Measurements from ENCODE around the gene CEP295NL.

Gene CEP295NL

DNA sequence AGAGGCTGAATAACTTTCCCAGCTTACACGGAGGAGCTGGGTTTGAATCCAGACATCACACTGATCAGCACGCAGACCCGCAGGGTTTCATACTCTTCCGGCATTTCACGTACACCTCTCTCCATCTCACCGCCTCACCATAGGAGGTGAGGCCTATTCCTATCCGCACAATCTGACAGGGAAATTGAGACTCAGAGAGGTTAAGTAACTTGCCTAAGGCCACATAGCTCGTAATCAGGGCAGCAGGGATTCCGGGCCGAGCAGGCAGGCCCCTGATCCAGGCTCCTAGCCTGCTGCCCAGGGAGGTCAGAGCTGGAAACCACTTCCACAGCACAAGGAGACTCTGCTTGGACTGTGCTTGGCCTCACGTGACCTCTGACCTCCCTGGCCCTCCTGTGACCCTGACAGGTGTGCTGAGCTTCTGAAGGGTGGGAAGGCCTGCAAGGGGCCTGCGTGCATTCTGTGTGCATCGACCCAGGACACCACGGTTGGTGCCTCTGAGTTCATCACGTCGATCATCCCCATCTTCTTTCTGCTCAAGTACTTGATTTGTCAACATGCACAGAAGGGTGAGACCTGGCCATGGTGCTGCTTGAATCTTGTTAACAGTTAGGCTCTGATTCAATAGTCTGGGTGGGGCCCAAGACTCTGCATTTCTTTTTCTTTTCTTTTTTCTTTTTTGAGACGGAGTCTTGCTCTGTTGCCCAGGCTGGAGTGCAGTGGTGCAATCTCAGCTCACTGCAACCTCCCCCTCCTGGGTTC lies 4.7 kb downstream of the CEP295NL start:
- no peak overlapping the region for H3K4me3 ChIP-seq (replicated peaks; ENCODE audit: low read depth, low read length)
- TF ChIP-seq, protein P1, sequence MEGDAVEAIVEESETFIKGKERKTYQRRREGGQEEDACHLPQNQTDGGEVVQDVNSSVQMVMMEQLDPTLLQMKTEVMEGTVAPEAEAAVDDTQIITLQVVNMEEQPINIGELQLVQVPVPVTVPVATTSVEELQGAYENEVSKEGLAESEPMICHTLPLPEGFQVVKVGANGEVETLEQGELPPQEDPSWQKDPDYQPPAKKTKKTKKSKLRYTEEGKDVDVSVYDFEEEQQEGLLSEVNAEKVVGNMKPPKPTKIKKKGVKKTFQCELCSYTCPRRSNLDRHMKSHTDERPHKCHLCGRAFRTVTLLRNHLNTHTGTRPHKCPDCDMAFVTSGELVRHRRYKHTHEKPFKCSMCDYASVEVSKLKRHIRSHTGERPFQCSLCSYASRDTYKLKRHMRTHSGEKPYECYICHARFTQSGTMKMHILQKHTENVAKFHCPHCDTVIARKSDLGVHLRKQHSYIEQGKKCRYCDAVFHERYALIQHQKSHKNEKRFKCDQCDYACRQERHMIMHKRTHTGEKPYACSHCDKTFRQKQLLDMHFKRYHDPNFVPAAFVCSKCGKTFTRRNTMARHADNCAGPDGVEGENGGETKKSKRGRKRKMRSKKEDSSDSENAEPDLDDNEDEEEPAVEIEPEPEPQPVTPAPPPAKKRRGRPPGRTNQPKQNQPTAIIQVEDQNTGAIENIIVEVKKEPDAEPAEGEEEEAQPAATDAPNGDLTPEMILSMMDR (IDR thresholded peaks at IDR 0.05; ENCODE audit: insufficient read depth, low read length, poor library complexity, severe bottlenecking): no peak
- no peaks in the 10 kb centered on the region for H3K36me3 ChIP-seq (ENCODE audit: control insufficient read depth, insufficient read depth, low read length)

DNA sequence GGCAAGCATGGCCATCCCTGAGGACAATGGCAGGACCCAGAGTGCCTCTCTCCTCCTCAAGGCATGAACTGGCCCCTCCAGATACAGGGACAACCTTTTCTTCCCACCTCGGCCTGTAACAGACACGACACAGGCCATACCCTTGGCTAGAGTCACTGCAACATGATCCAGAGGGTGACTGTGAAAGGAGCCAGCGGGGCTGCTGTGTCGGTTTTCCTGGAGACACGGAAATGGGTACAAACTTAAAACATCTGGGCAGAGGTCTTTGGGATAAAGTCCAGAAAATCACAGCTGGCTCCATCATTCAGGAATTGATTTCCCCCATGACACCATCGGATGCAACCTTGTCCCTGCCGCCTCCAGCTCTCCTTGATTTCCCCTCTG lies 5.3 kb downstream of the CEP295NL start:
- H3K27me3 ChIP-seq (replicated peaks; ENCODE audit: control insufficient read depth, insufficient read depth, low read length): peaks cover 2% of the 10 kb centered on the region
- H3K4me3 ChIP-seq (replicated peaks; ENCODE audit: low read depth, low read length): no peak overlapping the region
- TF ChIP-seq, protein P1 (IDR thresholded peaks at IDR 0.05; ENCODE audit: insufficient read depth, low read length, poor library complexity, severe bottlenecking): no peak
- no peak for DNase-seq (ENCODE audit: extremely low read depth, insufficient read length)
- H3K36me3 ChIP-seq (ENCODE audit: control insufficient read depth, insufficient read depth, low read length): no peaks in the 10 kb centered on the region

More for the DNA sequence above, 4.7 kb downstream of the CEP295NL start:
- H3K27me3 ChIP-seq (replicated peaks; ENCODE audit: control insufficient read depth, insufficient read depth, low read length): peaks cover 2% of the 10 kb centered on the region
- no peak for DNase-seq (ENCODE audit: extremely low read depth, insufficient read length)

- H3K36me3 ChIP-seq (ENCODE audit: control insufficient read depth, insufficient read depth, low read length): no peaks in the 10 kb centered on the region
- TF ChIP-seq, protein P1 (IDR thresholded peaks at IDR 0.05; ENCODE audit: insufficient read depth, low read length, poor library complexity, severe bottlenecking): no peak
- no peak for DNase-seq (ENCODE audit: extremely low read depth, insufficient read length)
- peaks cover 2% of the 10 kb centered on the region for H3K27me3 ChIP-seq (replicated peaks; ENCODE audit: control insufficient read depth, insufficient read depth, low read length)
- no peak overlapping the region for H3K4me3 ChIP-seq (replicated peaks; ENCODE audit: low read depth, low read length)
Observed at GRCh38 chr17:78896834-78897663, 6.0 kb downstream of the CEP295NL start.

DNA sequence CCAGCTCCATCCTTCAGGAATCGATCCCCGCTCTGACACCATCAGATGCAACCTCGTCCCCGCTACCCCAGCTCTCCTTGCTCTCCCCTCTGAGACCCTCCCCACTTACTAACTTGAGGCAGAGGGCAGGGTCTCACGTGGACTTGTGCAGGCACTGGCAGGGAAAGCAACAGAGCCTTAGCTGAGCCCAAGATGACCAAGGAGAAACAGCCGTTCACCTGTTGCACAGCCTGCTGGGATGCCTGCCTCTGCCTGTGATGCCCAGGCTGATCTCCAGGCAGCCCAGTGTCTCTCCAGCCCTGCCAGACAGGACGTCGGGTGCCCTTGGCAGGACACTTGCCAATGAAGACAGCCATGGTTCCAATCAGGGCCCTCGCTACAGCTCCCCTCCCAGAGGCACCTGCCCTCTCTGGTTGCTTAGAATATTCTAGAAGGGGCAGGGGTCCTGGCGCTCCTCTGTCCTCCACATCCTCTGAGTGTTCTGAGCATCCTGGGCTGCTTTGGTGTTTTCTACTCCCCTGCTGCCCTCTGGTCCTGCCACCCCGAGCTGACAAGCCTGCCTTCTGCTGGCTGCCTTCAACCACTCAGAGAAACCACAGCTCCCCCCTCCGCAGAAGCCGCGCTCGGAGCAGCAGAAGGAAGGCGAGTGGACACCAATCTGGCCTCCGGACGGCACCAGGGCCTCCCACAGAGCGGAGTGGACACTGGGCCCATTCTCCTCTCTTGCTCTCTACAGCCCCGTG lies 6.7 kb downstream of the CEP295NL start:
- no peaks in the 10 kb centered on the region for H3K36me3 ChIP-seq (ENCODE audit: control insufficient read depth, insufficient read depth, low read length)
- TF ChIP-seq, protein P1 (IDR thresholded peaks at IDR 0.05; ENCODE audit: insufficient read depth, low read length, poor library complexity, severe bottlenecking): no peak
- H3K4me3 ChIP-seq (replicated peaks; ENCODE audit: low read depth, low read length): no peak overlapping the region
- no peaks in the 10 kb centered on the region for H3K27me3 ChIP-seq (replicated peaks; ENCODE audit: control insufficient read depth, insufficient read depth, low read length)
- DNase-seq (ENCODE audit: extremely low read depth, insufficient read length): no peak

DNA sequence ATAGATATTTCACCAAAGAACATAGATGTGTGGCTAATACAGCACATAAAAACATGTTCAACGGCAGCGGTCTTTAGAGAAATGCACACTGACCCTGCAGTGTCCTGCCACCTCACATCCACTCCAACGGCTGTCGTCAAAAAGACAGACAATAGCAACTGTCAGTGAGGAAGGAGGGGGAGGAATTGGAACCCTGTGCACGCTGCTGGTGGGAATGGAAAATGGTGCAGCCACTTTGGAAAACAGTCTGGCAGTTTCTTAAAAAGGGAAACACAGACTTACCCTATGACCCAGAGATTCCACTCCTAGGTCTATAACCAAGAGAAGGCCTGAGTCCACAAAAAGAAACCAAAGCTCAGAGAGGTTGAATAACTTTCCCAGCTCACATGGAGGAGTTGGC lies 7.7 kb downstream of the CEP295NL start:
- TF ChIP-seq, protein P1 (IDR thresholded peaks at IDR 0.05; ENCODE audit: insufficient read depth, low read length, poor library complexity, severe bottlenecking): no peak
- Histone ChIP-seq H3K4me3 (replicated peaks; ENCODE audit: low read depth, low read length) (no peak overlapping the region), H3K27me3 (replicated peaks; ENCODE audit: control insufficient read depth, insufficient read depth, low read length) (no peaks in the 10 kb centered on the region), H3K36me3 (ENCODE audit: control insufficient read depth, insufficient read depth, low read length) (no peaks in the 10 kb centered on the region)
- no peak for DNase-seq (ENCODE audit: extremely low read depth, insufficient read length)

All from GM06990 (cell line).